ENCODE measurements around the gene ITPRIP.
A peak's percentile ranks its signal among the peaks of the same experiment; 100 is the strongest.

The ITPRIP gene

GRCh38 chr10:104286939-104287338, 51.3 kb downstream of the ITPRIP start:
- no peak for DNase-seq (ENCODE audit: low read depth)

- DNase-seq (ENCODE audit: low read depth) = no peak
Observed at GRCh38 chr10:104284846-104285245, 53.4 kb downstream of the ITPRIP start.

GRCh38 chr10:104281694-104282093, 56.6 kb downstream of the ITPRIP start:
- no peak for DNase-seq (ENCODE audit: low read depth)

- no peak for DNase-seq (ENCODE audit: low read depth)
Observed at GRCh38 chr10:104279550-104280259, 58.6 kb downstream of the ITPRIP start.

GRCh38 chr10:104277785-104278184, 60.5 kb downstream of the ITPRIP start:
- DNase-seq (ENCODE audit: low read depth) = no peak

GRCh38 chr10:104276192-104276591, 62.1 kb downstream of the ITPRIP start:
- no peak for DNase-seq (ENCODE audit: low read depth)

- no peak for DNase-seq (ENCODE audit: low read depth)
Observed at GRCh38 chr10:104274762-104275721, 63.2 kb downstream of the ITPRIP start.

GRCh38 chr10:104273899-104274575, 64.2 kb downstream of the ITPRIP start:
- no peak for DNase-seq (ENCODE audit: low read depth)

GRCh38 chr10:104273286-104273685, 65.0 kb downstream of the ITPRIP start:
- no peak for DNase-seq (ENCODE audit: low read depth)

- DNase-seq (ENCODE audit: low read depth) = peak; percentile 99
Observed at GRCh38 chr10:104268713-104269645, 69.3 kb downstream of the ITPRIP start, which contains the start of gene GSTO2. Gene GSTO2 (plus strand): TSS chr10:104269184. CDS start chr10:104274916, 5,732 bp downstream.

- no peak for DNase-seq (ENCODE audit: low read depth)
Observed at GRCh38 chr10:104268405-104268712, 69.9 kb downstream of the ITPRIP start.

GRCh38 chr10:104267721-104268404, 70.4 kb downstream of the ITPRIP start:
- DNase-seq (ENCODE audit: low read depth) = no peak

GRCh38 chr10:104264783-104265182, 73.5 kb downstream of the ITPRIP start:
- no peak for DNase-seq (ENCODE audit: low read depth)

GRCh38 chr10:104262055-104262454, 76.2 kb downstream of the ITPRIP start:
- DNase-seq (ENCODE audit: low read depth) = no peak

GRCh38 chr10:104260775-104261115, 77.5 kb downstream of the ITPRIP start:
- DNase-seq (ENCODE audit: low read depth) = no peak

- no peak for DNase-seq (ENCODE audit: low read depth)
Observed at GRCh38 chr10:104259999-104260774, 78.1 kb downstream of the ITPRIP start.

All from T-helper 22 cell (primary cell).